GM10248 (cell line): ENCODE measurements around the gene NAXD.

Experiments
- CTCF ChIA-PET: fragments of 300-600 bp; sonication (Branson Sonifier 250); formaldehyde crosslinking; extraction: SDS; loops from one replicate; lab custom pipeline; 2021; ENCODE audit warnings: antibody characterized with exemption; lab: Yijun Ruan, JAX
- POLR2A ChIA-PET: fragments of 350-650 bp; sonication (Branson Sonifier 250); formaldehyde crosslinking; extraction: SDS; loops from one replicate; lab custom pipeline; 2020; ENCODE audit warnings: antibody characterized with exemption; lab: Yijun Ruan, JAX
- DNase-seq: peaks from one replicate; pipeline ENCODE4 v3.0.0; 2012; ENCODE audit errors: extremely low spot score
- CTCF ChIP-seq: IDR thresholded peaks from 2 replicates; pipeline ENCODE4 v1.5.1; 2012; ENCODE audit warnings: mild to moderate bottlenecking, low read depth; ENCODE audit errors: extremely low read depth, missing control alignments, control extremely low read depth

The NAXD gene

GRCh38 chr13:110645750-110646149 lies 30.4 kb downstream of the NAXD start:
- DNase-seq = no peak
- ChIA-PET CTCF (interaction anchor here (1.3 to 2.5 kb wide), 6 partner anchors 14 to 172 kb away, joined by 3 to 13 read pairs (median 4); no protein-coding TSS in a partner anchor), POLR2A (interaction anchor here (0.6 to 1.1 kb wide), 2 partner anchors 70 to 71 kb away, joined by 3 to 6 read pairs; no protein-coding TSS in a partner anchor)
- TF ChIP-seq CTCF = no peak

DNA sequence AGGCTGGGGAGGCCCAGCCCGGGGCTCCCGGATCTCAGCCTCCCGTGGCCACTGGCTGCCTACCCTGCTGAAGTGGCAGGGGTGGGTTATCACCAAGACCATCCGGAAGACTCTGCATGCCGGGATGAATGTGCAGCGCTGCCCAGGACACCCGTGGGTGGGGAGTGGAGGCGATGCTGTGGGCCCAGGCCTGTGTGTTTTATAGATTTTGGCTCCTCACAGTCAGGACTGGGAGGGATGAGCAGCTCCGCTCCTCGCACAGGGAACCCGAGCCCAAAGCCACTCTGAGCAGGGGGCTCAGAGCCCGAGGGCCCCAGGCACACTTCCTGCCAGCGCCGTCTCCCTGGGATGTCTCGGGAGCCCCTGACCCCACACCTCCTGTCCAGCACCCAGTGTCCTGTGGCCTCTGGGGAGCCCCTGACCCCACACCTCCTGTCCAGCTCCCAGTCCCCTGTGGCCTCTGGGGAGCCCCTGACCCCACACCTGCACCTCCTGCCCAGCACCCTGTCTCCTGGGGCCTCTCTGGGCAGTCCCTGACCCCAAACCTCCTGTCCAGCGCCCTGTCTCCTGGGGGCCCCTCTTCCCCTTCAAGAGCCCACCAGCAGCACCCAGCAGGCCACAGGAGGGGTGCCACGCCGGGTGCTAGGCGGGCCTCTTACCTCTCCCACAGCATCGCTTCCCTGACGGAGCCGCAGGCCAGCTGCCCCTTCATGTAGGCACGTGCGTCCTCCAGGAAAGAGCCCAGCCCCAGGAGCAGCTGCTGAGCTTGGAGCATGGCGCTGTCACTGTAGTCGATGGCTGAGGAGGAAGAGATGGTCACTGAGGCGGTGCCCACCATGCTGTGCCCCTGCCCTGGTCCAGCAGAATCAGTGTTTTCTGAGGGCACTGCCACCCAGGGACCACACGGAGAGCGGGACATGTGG lies 31.4 kb downstream of the NAXD start:
- DNase-seq = no peak
- CTCF ChIA-PET = interaction anchor here (1.1 to 2.5 kb wide), 3 partner anchors 8 to 171 kb away, joined by 3 to 13 read pairs (median 4); no protein-coding TSS in a partner anchor
- POLR2A ChIA-PET = interaction anchor here (0.6 to 1.1 kb wide), 2 partner anchors 69 to 70 kb away, joined by 3 to 6 read pairs; no protein-coding TSS in a partner anchor
- no peak for TF ChIP-seq CTCF

- DNase-seq = no peak
- CTCF ChIA-PET = interaction anchor here (1.1 to 2.4 kb wide), 5 partner anchors 9 to 54 kb away, joined by 3 to 8 read pairs (median 4); no protein-coding TSS in a partner anchor
- TF ChIP-seq CTCF = no peak
- POLR2A ChIA-PET = no interaction called here
These were observed 32.0 kb downstream of the NAXD start for GRCh38 chr13:110647365-110647737.

- CTCF ChIA-PET = interaction anchor here (1.2 to 2.4 kb wide), 5 partner anchors 12 to 55 kb away, joined by 3 to 8 read pairs (median 5); no protein-coding TSS in a partner anchor
These were observed 32.9 kb downstream of the NAXD start for GRCh38 chr13:110648146-110648819.

DNA sequence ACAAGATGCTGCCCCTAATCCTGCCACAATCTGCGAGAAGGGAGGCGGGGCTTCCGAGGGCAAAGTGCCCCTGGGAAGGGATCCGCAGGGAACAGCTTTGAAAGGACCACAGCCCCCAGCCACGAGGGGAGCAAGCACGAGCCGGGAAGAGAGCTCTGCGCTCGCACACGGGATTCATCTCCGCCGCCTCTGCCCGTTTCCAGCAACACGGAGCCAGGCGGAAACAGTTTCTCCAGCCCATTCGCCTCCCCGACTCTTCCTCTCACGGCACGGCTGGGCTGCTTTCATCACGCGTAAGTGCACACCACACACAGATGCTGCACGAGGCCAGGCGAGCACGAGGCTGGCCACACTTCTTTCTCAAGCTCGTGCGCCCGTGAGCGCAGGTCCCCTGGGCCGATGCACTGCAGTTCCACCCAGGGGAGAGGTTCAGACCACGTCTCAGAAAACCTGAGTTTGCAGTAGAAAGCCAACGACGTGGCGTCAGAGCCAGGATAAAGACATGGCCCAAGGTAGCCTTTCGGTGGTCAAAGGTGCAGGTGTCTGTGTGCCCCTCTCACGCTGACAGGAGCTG lies 33.6 kb downstream of the NAXD start:
- no peak for TF ChIP-seq CTCF
- DNase-seq = no peak
- ChIA-PET POLR2A (no interaction called here), CTCF (interaction anchor here (1.4 to 2.4 kb wide), 4 partner anchors 12 to 56 kb away, joined by 3 to 8 read pairs (median 6); no protein-coding TSS in a partner anchor)

More at GRCh38 chr13:110648146-110648819, 32.9 kb downstream of the NAXD start:
- POLR2A ChIA-PET = no interaction called here
- no peak for TF ChIP-seq CTCF
- no peak for DNase-seq

DNA sequence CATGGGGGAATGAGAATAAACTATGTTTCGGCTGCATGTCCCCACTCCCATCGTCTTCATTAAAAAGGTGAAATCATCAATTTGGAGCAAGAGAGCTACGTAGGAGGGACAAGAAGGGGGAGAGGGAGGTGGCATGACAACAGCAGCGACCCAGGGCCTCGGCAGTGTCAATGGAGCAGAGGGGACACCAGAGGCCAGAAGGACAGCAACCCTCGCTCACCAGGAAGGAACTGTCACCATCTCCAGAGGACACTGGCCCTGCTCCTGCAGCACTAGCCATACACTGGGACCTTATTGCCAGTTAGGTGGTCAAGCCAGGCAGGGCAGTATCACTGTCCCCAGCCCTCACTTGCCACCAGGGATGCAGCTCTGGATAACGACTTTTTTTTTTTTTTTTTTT lies 34.2 kb downstream of the NAXD start:
- no peak for TF ChIP-seq CTCF
- DNase-seq = no peak
- CTCF ChIA-PET = interaction anchor here (1.7 to 2.4 kb wide), 2 partner anchors 13 to 194 kb away, joined by 4 to 8 read pairs; no protein-coding TSS in a partner anchor
- POLR2A ChIA-PET = interaction anchor here (0.5 kb wide), 1 partner anchor 9 kb away, joined by 3 read pairs; no protein-coding TSS in a partner anchor
